Sigmoid colon (tissue), 7 donors: ENCODE results near the gene COL6A2. TPM values are rescaled to one million over a fixed set of nuclear protein-coding genes. Genes with fewer than 3 reads are reported as not detected.
"Not testable (repeated sequence)": the region's sequence is repeated elsewhere in the genome, so short reads cannot be mapped to it uniquely, and the experiment has no call there.

Source experiments
- DNase-seq: peaks from one replicate; pipeline ENCODE4 v3.0.0-alpha.2; 2019
- H3K27ac ChIP-seq, 4 donors: fragments of 200-600 bp; sonication (generic); one replicate each; pipeline ENCODE4 v1.5.1; 2016 to 2019; ENCODE audit warnings: mild to moderate bottlenecking in 1 of 4
- H3K27me3 ChIP-seq, 3 donors: fragments of 200-600 bp; sonication (generic); one replicate each; pipeline ENCODE4 v1.5.1; 2019; ENCODE audit warnings: mild to moderate bottlenecking in 1 of 3
- H3K36me3 ChIP-seq, 4 donors: fragments of 200-600 bp; sonication (generic); one replicate each; pipeline ENCODE4 v1.5.1; 2016 to 2019
- H3K4me1 ChIP-seq, 4 donors: fragments of 200-600 bp; sonication (generic); one replicate each; pipeline ENCODE4 v1.5.1; 2017 to 2019
- H3K4me3 ChIP-seq, 4 donors: fragments of 200-600 bp; sonication (generic); one replicate each; pipeline ENCODE4 v1.5.1; 2017 to 2019; ENCODE audit warnings: mild to moderate bottlenecking in 2 of 4, moderate library complexity in 1 of 4
- H3K9me3 ChIP-seq, 4 donors: fragments of 200-600 bp in 3 of 4; sonication (generic) in 3 of 4; one replicate each; pipeline versions ENCODE4 v1.5.1 to v1.6.1; 2013 to 2019
- EP300 ChIP-seq, 4 donors: sonication (generic); formaldehyde crosslinking; IDR thresholded peaks; one replicate each; pipeline ENCODE4 v1.6.1; 2017; ENCODE audit warnings: antibody characterized with exemption in 4 of 4
- POLR2A ChIP-seq, 2 donors: fragments of 450-650 bp; IDR thresholded peaks; one replicate each; pipeline ENCODE4 v1.6.1; 2016; ENCODE audit warnings: antibody characterized with exemption in 2 of 2, mild to moderate bottlenecking in 2 of 2, moderate library complexity in 2 of 2
- POLR2AphosphoS5 ChIP-seq, 4 donors: sonication (generic); formaldehyde crosslinking; IDR thresholded peaks; one replicate each; pipeline ENCODE4 v1.6.1; 2017; ENCODE audit warnings: antibody characterized with exemption in 4 of 4
- WGBS, 2 donors: extraction: QIAGEN DNeasy Blood & Tissue Kit; methylation state at CpG; one replicate each; pipeline ENCODE4 v1.1.7; 2013; 5-methylcytosine and 5-hydroxymethylcytosine counted together
- intact Hi-C: fragments of 100-400 bp; cut with DNase I; formaldehyde crosslinking; loops from one replicate; pipeline ENCODE4 v1.15.1; 2023
- polyA plus RNA-seq, 3 donors: library from polyadenylated mRNA; stranded (reverse); fragments of 200-250 nt; gene quantifications; one replicate each; pipeline ENCODE4 v1.2.3, GENCODE V29; 2013
- total RNA-seq, 4 donors: library from RNA; depleted of rRNA; stranded (reverse); fragments of >200 nt; gene quantifications; one replicate each; pipeline ENCODE4 v1.1.0, GENCODE V29; 2016
- TF ChIP-seq, protein P1 (sequence below), 4 experiments: fragments of 450-650 bp in 3 of 4; fragments of 200-600 bp in 1 of 4; IDR thresholded peaks; one replicate each; pipeline ENCODE4 v1.5.1; 2016 to 2019; ENCODE audit warnings: antibody characterized with exemption in 4 of 4, mild to moderate bottlenecking in 3 of 4, moderate library complexity in 2 of 4
- donor health status: healthy with polysubstance abuse.
- donor health status: Bipolar disorder and iron deficiency.
- donor health status: healthy.

The COL6A2 gene
- total and polyA plus RNA-seq, 7 donors: 14.3 to 1,745 (median 570) TPM

DNA sequence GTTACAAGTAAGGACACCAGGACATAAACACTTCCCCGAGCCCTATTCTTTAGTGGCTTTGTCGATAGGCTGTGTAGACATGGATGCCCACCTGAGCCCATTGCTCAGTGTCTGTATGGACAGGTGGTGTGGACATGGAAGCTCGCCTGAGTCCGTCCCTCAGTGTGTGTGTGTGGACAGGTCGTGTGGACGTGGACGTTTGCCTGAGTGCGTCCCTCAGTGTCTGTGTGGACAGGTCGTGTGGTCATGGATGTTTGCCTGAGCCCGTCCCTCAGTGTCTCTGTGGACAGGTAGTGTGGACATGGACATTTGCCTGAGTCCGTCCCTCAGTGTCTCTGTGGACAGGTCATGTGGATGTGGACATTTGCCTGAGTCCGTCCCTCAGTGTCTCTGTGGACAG, 38.7 kb upstream of the COL6A2 start:
- Histone ChIP-seq H3K27ac (peak overlapping the region in 3 of 4 donors; percentile 90 to 97 (median 93)), H3K9me3 (no peaks in the 10 kb centered on the region), H3K4me1 (peaks cover 0 to 49% (median 46%) of the 10 kb centered on the region in 4 donors), H3K4me3 (no peak overlapping the region), H3K27me3 (no peaks in the 10 kb centered on the region), H3K36me3 (no peaks in the 10 kb centered on the region)
- intact Hi-C loops: no loop called here
- TF ChIP-seq, protein P1, sequence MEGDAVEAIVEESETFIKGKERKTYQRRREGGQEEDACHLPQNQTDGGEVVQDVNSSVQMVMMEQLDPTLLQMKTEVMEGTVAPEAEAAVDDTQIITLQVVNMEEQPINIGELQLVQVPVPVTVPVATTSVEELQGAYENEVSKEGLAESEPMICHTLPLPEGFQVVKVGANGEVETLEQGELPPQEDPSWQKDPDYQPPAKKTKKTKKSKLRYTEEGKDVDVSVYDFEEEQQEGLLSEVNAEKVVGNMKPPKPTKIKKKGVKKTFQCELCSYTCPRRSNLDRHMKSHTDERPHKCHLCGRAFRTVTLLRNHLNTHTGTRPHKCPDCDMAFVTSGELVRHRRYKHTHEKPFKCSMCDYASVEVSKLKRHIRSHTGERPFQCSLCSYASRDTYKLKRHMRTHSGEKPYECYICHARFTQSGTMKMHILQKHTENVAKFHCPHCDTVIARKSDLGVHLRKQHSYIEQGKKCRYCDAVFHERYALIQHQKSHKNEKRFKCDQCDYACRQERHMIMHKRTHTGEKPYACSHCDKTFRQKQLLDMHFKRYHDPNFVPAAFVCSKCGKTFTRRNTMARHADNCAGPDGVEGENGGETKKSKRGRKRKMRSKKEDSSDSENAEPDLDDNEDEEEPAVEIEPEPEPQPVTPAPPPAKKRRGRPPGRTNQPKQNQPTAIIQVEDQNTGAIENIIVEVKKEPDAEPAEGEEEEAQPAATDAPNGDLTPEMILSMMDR (IDR thresholded peaks at IDR 0.05): no peak
- TF ChIP-seq POLR2A (IDR thresholded peaks at IDR 0.05) (no peak), EP300 (IDR thresholded peaks at IDR 0.05) (no peak), POLR2AphosphoS5 (IDR thresholded peaks at IDR 0.05) (no peak)
- WGBS, 2 donors: 93 to 95% methylated on average over 12 of the region's 12 CpGs
- peak; percentile 65 for DNase-seq

DNA sequence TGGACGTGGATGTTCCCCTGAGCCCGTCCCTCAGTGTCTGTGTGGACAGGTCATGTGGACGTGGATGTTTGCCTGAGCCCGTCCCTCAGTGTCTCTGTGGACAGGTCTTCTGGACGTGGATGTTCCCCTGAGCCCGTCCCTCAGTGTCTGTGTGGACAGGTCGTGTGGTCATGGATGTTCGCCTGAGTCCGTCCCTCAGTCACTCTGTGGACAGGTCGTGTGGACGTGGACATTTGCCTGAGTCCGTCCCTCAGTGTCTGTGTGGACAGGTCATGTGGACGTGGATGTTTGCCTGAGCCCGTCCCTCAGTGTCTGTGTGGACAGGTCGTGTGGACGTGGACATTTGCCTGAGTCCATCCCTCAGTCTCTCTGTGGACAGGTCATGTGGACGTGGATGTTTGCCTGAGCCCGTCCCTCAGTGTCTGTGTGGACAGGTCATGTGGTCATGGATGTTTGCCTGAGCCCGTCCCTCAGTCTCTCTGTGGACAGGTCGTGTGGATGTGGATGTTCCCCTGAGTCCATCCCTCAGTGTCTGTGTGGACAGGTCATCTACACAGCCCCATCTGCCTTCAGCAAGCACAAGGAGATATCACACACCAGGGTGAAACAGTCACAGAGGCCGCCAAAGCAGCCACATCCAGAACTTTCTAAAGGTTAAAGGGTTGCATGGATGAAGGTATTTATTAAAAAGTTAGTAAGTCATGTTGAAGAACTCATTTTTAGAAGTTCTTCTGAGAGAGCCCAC, 38.0 kb upstream of the COL6A2 start:
- H3K36me3 ChIP-seq, H3K27me3 ChIP-seq, H3K4me3 ChIP-seq, intact Hi-C loops, H3K9me3 ChIP-seq: not testable (repeated sequence)
- peak overlapping the region; percentile 74 to 97 (median 92) for H3K27ac ChIP-seq
- 91 to 93% methylated on average over 21 of the region's 21 CpGs for WGBS, 2 donors
- H3K4me1 ChIP-seq: peaks cover 0 to 47% (median 42%) of the 10 kb centered on the region in 4 donors
- peak; percentile 60 for DNase-seq

DNA sequence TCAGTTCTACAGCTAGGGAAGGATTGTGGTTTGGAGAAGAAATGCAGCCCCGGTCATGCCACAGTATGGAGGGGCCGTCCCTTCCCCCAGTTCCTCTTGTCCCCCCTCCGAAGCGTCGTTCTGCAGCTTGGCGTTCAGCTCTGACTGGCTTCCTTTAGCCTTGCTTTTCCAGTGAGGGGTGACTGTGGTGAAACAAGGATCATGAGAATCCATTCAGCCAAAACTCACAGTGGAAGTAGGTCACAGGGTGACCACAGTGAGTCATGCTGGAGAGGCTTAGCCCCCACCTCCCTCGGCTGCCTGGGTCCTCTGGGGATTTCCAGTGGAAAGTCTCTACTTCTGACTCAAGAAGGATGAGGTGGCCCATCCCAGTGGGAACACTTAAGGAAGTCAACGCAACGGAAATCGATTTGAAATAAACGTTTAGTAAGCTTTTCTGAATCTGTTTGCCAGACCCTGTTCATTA, 37.3 kb upstream of the COL6A2 start:
- Histone ChIP-seq H3K27me3 (no peaks in the 10 kb centered on the region), H3K4me3 (no peak overlapping the region), H3K9me3 (no peaks in the 10 kb centered on the region), H3K4me1 (peaks cover 0 to 47% (median 42%) of the 10 kb centered on the region in 4 donors), H3K27ac (peak overlapping the region; percentile 74 to 97 (median 92)), H3K36me3 (no peaks in the 10 kb centered on the region)
- peak; percentile 95 for DNase-seq
- no peak for TF ChIP-seq POLR2A (IDR thresholded peaks at IDR 0.05)
- peak in 1 of 4 donors; percentile 35 for TF ChIP-seq EP300 (IDR thresholded peaks at IDR 0.05)
- peak; percentile 41 to 79 (median 54) for TF ChIP-seq POLR2AphosphoS5 (IDR thresholded peaks at IDR 0.05)
- WGBS, 2 donors: 43 to 78% methylated on average over 11 of the region's 11 CpGs
- intact Hi-C loops: no loop called here

DNA sequence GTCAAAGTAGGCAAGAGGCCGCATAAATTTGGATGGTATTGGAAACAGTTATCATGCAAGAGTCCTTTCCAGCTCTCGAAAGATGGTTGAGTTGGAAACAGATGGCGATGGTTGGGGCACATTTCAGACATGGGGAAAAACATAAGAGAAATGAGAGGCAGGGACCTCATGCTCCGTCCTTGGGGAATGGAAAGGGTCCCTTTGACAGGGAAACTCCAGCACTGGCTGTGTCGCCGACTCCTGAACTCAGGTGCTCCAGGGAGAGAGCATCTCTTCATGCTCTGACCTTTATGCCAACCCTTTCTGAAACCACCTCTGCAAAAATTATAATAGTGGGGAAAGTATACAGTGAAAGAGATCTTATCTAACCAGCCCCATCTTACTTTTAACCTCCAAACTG, 36.8 kb upstream of the COL6A2 start:
- intact Hi-C loops: no loop called here

DNA sequence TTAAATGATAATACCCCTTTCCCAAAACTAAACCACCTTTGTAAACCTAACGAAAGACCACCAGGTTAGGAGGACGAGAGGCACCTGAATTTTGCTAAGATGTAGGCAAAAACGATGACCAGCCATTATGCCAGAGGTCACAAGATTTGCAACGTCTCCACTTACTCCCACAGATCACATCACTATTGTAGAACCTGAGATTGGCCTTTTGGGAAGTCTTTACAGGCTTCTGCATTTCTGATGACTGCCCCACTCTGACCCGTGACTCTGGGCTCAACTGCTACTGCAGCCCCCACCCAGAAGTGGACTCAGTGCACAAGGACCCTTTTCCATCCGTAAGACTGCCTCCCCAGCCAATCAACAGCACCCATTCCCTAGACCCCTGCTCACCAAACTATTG, 36.4 kb upstream of the COL6A2 start:
- Histone ChIP-seq H3K9me3 (no peaks in the 10 kb centered on the region), H3K4me3 (no peak overlapping the region), H3K27me3 (no peaks in the 10 kb centered on the region), H3K27ac (peak overlapping the region; percentile 74 to 97 (median 92)), H3K36me3 (no peaks in the 10 kb centered on the region), H3K4me1 (peaks cover 0 to 49% (median 43%) of the 10 kb centered on the region in 4 donors)
- DNase-seq: peak; percentile 34
- 67 to 71% methylated on average over 6 of the region's 6 CpGs for WGBS, 2 donors
- TF ChIP-seq, protein P1 (IDR thresholded peaks at IDR 0.05): no peak
- TF ChIP-seq EP300 (IDR thresholded peaks at IDR 0.05): no peak
- no peak for TF ChIP-seq POLR2A (IDR thresholded peaks at IDR 0.05)
- TF ChIP-seq POLR2AphosphoS5 (IDR thresholded peaks at IDR 0.05): no peak
- intact Hi-C loops: no loop called here

More for the DNA sequence above, 36.8 kb upstream of the COL6A2 start:
- H3K36me3 ChIP-seq: no peaks in the 10 kb centered on the region
- no peak overlapping the region for H3K4me3 ChIP-seq
- H3K27me3 ChIP-seq: no peaks in the 10 kb centered on the region
- H3K4me1 ChIP-seq: peaks cover 0 to 47% (median 42%) of the 10 kb centered on the region in 4 donors
- WGBS, 2 donors: 74 to 81% methylated on average over 6 of the region's 6 CpGs
- H3K9me3 ChIP-seq: no peaks in the 10 kb centered on the region
- DNase-seq: peak; percentile 62
- peak overlapping the region; percentile 74 to 97 (median 92) for H3K27ac ChIP-seq
- TF ChIP-seq EP300 (IDR thresholded peaks at IDR 0.05): no peak
- TF ChIP-seq, protein P1 (IDR thresholded peaks at IDR 0.05): no peak
